ENCODE measurements around the gene CACNA1C.

DNA sequence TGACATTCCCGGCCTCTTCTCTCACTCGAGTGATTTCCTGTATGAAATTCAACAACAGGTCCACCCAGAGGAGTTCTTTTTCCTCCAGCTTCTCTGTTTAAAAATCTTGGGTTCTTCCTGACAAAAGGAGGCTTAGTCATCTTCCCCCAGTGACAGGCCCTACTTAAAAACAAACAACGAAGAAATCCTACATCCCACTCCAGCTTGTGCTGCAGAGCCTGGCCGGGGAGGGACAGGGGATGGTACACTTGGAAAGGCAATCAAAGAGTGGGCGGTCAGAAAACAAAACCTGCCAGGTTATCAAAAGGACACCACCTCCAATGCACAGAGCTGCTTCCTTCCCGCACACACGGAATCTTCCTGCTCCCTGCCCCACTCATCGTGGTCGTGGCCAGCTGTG, 101.3 kb downstream of the CACNA1C start:
- TF ChIP-seq, protein P1, sequence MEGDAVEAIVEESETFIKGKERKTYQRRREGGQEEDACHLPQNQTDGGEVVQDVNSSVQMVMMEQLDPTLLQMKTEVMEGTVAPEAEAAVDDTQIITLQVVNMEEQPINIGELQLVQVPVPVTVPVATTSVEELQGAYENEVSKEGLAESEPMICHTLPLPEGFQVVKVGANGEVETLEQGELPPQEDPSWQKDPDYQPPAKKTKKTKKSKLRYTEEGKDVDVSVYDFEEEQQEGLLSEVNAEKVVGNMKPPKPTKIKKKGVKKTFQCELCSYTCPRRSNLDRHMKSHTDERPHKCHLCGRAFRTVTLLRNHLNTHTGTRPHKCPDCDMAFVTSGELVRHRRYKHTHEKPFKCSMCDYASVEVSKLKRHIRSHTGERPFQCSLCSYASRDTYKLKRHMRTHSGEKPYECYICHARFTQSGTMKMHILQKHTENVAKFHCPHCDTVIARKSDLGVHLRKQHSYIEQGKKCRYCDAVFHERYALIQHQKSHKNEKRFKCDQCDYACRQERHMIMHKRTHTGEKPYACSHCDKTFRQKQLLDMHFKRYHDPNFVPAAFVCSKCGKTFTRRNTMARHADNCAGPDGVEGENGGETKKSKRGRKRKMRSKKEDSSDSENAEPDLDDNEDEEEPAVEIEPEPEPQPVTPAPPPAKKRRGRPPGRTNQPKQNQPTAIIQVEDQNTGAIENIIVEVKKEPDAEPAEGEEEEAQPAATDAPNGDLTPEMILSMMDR (conservative IDR thresholded peaks at IDR 0.05), result no peak
- no peak for TF ChIP-seq EZH2 (IDR thresholded peaks at IDR 0.05; ENCODE audit: low read depth)

Data from PC-9 (cell line).